Transverse colon (tissue), 4 donors: ENCODE results near the gene RASGRP2. TPM values are rescaled to one million over a fixed set of nuclear protein-coding genes. Genes with fewer than 3 reads are reported as not detected.

Experiments used
- DNase-seq: peaks from one replicate; pipeline ENCODE4 v3.0.0-alpha.2; 2019
- H3K27ac ChIP-seq, 4 donors: fragments of 200-600 bp; sonication (generic); 2 replicates each; pipeline ENCODE4 v1.5.1; 2016 to 2018; ENCODE audit warnings: inconsistent platforms in 4 of 4
- H3K27me3 ChIP-seq: fragments of 200-600 bp; sonication (generic); 2 replicates; pipeline ENCODE4 v1.5.1; 2017; ENCODE audit warnings: inconsistent platforms
- H3K36me3 ChIP-seq, 4 donors: fragments of 200-600 bp; sonication (generic); 2 replicates each; pipeline ENCODE4 v1.5.1; 2017 to 2019; ENCODE audit warnings: inconsistent platforms in 4 of 4
- H3K4me1 ChIP-seq, 4 donors: fragments of 200-600 bp; sonication (generic); 2 replicates each; pipeline ENCODE4 v1.5.1; 2017 to 2020; ENCODE audit warnings: inconsistent platforms in 4 of 4
- H3K4me3 ChIP-seq, 4 donors: fragments of 200-600 bp; sonication (generic); 1 replicate in 1 of 4; 2 replicates in 3 of 4; pipeline versions ENCODE4 v1.5.1 to v1.6.1; 2017 to 2019; ENCODE audit warnings: inconsistent platforms in 4 of 4
- H3K9me3 ChIP-seq, 2 donors: fragments of 200-600 bp; sonication (generic); 2 replicates each; pipeline ENCODE4 v1.5.1; 2017 to 2019; ENCODE audit warnings: inconsistent platforms in 2 of 2
- CTCF ChIP-seq, 5 experiments: fragments of 200-600 bp in 3 of 5; fragments of 450-650 bp in 2 of 5; sonication (generic) in 3 of 5; IDR thresholded peaks; 1 replicate in 2 of 5; 2 replicates in 3 of 5; pipeline ENCODE4 v1.5.1; 2016 to 2017; ENCODE audit warnings: antibody characterized with exemption in 5 of 5, inconsistent platforms in 3 of 5, mild to moderate bottlenecking in 2 of 5, moderate library complexity in 1 of 5
- EP300 ChIP-seq: sonication (generic); formaldehyde crosslinking; IDR thresholded peaks from one replicate; pipeline ENCODE4 v1.6.1; 2017; ENCODE audit warnings: antibody characterized with exemption, low read depth
- POLR2A ChIP-seq: fragments of 450-650 bp; IDR thresholded peaks from one replicate; pipeline ENCODE4 v1.6.1; 2016; ENCODE audit warnings: antibody characterized with exemption, mild to moderate bottlenecking, moderate library complexity
- POLR2AphosphoS5 ChIP-seq, 3 donors: sonication (generic); formaldehyde crosslinking; IDR thresholded peaks; one replicate each; pipeline ENCODE4 v1.6.1; 2016; ENCODE audit warnings: antibody characterized with exemption in 3 of 3
- WGBS, 2 donors: methylation state at CpG; one replicate each; pipeline ENCODE4 v1.1.5; 2018; ENCODE audit warnings: low coverage in 1 of 2; 5-methylcytosine and 5-hydroxymethylcytosine counted together
- in situ Hi-C, 4 donors: fragments of 200-750 bp; cut with MboI; loops; one replicate each; pipeline versions ENCODE4 v1.15.0 to v1.15.1; 2017; ENCODE audit warnings: low sequenced_read_pairs in 3 of 4, low pct_ligation_motif_present in 1 of 4, low pct_unique_long_range_greater_than_20kb in 1 of 4
- intact Hi-C: fragments of 100-400 bp; cut with DNase I; formaldehyde crosslinking; loops from one replicate; pipeline ENCODE4 v1.15.1; 2023; ENCODE audit warnings: low total_unique reads
- total RNA-seq, 4 donors: library from RNA; depleted of rRNA; stranded (reverse); fragments of >200 nt; gene quantifications; one replicate each; pipeline ENCODE4 v1.1.0, GENCODE V29; 2016

RASGRP2 gene
- total RNA-seq, 4 donors from 2014 or later = 12.1 to 24.3 (median 17.3) TPM

- Histone ChIP-seq H3K9me3 (no peaks in the 10 kb centered on the region), H3K27me3 (peaks cover 58% of the 10 kb centered on the region), H3K4me3 (no peak overlapping the region), H3K27ac (no peak overlapping the region), H3K36me3 (no peaks in the 10 kb centered on the region), H3K4me1 (peaks cover 0 to 7% (median 2%) of the 10 kb centered on the region in 4 donors)
- TF ChIP-seq POLR2AphosphoS5 (IDR thresholded peaks at IDR 0.05) (no peak), POLR2A (no peak), CTCF (IDR thresholded peaks at IDR 0.05) (no peak), EP300 (no peak)
- no peak for DNase-seq
- intact Hi-C loops (no loop called here), in situ Hi-C loops (no loop called here)
- WGBS, 2 donors = 56 to 62% methylated on average over 5 to 12 of the region's 12 CpGs
Measured at GRCh38 chr11:64720640-64721358, 23.1 kb downstream of the RASGRP2 start.

- no peak for TF ChIP-seq POLR2A
- TF ChIP-seq POLR2AphosphoS5 (IDR thresholded peaks at IDR 0.05) = no peak
- H3K27me3 ChIP-seq = peaks cover 65% of the 10 kb centered on the region
- 50 to 70% methylated on average over 2 to 9 of the region's 9 CpGs for WGBS, 2 donors
- no peak for DNase-seq
- H3K4me1 ChIP-seq = peaks cover 0 to 7% (median 2%) of the 10 kb centered on the region in 4 donors
- H3K4me3 ChIP-seq = no peak overlapping the region
- in situ Hi-C loops (no loop called here), intact Hi-C loops (no loop called here)
- no peaks in the 10 kb centered on the region for H3K9me3 ChIP-seq
- no peak overlapping the region for H3K27ac ChIP-seq
- H3K36me3 ChIP-seq = no peaks in the 10 kb centered on the region
Measured at GRCh38 chr11:64720167-64720566, 23.8 kb downstream of the RASGRP2 start.

GRCh38 chr11:64719406-64719805 is 24.5 kb downstream of the RASGRP2 start:
- intact Hi-C loops = no loop called here
- no peaks in the 10 kb centered on the region for H3K9me3 ChIP-seq
- WGBS, 2 donors = 77 to 78% methylated on average over 3 to 10 of the region's 10 CpGs
- in situ Hi-C loops = no loop called here
- H3K4me3 ChIP-seq = no peak overlapping the region
- no peak for DNase-seq
- TF ChIP-seq POLR2A (no peak), POLR2AphosphoS5 (IDR thresholded peaks at IDR 0.05) (no peak), EP300 (no peak), CTCF (IDR thresholded peaks at IDR 0.05) (no peak)
- no peak overlapping the region for H3K27ac ChIP-seq
- peaks cover 72% of the 10 kb centered on the region for H3K27me3 ChIP-seq
- H3K36me3 ChIP-seq = no peaks in the 10 kb centered on the region
- peaks cover 0 to 7% (median 2%) of the 10 kb centered on the region in 4 donors for H3K4me1 ChIP-seq

GRCh38 chr11:64718780-64719124 is 25.2 kb downstream of the RASGRP2 start:
- in situ Hi-C loops = no loop called here
- no peak for DNase-seq
- 30 to 68% methylated on average over 4 of the region's 4 CpGs for WGBS, 2 donors
- intact Hi-C loops = no loop called here
- Histone ChIP-seq H3K4me1 (peaks cover 0 to 7% (median 3%) of the 10 kb centered on the region in 4 donors), H3K27ac (no peak overlapping the region), H3K4me3 (no peak overlapping the region), H3K9me3 (no peaks in the 10 kb centered on the region), H3K36me3 (no peaks in the 10 kb centered on the region), H3K27me3 (peaks cover 79% of the 10 kb centered on the region)
- TF ChIP-seq POLR2AphosphoS5 (IDR thresholded peaks at IDR 0.05) (no peak), POLR2A (no peak), EP300 (no peak), CTCF (IDR thresholded peaks at IDR 0.05) (no peak)
